Fibroblast of lung (primary cell): Measurements from ENCODE around the gene ANXA4. TPM values are rescaled to one million over a fixed set of nuclear protein-coding genes. Genes with fewer than 3 reads are reported as not detected.

Experiments
- DNase-seq, 2 donors: peaks; one replicate each; pipeline versions ENCODE4 v3.0.0 to v3.0.0-alpha.2; 2010; ENCODE audit warnings: low read depth in 2 of 2
- H2AFZ ChIP-seq: 2 replicates; pipeline ENCODE4 v1.5.1; 2012; ENCODE audit warnings: low read length, control low read depth, inconsistent platforms
- H3K27ac ChIP-seq: 2 replicates; pipeline ENCODE4 v1.5.1; 2011; ENCODE audit warnings: low read length, control low read depth; ENCODE audit not compliant: insufficient read depth
- H3K27me3 ChIP-seq: 2 replicates; pipeline ENCODE4 v1.5.1; 2011; ENCODE audit warnings: mild to moderate bottlenecking, low read length; ENCODE audit not compliant: control insufficient read depth, insufficient read depth
- H3K36me3 ChIP-seq: 2 replicates; pipeline ENCODE4 v1.5.1; 2011; ENCODE audit warnings: low read length; ENCODE audit not compliant: control insufficient read depth, insufficient read depth
- H3K4me1 ChIP-seq: 2 replicates; pipeline ENCODE4 v1.5.1; 2011; ENCODE audit warnings: low read length; ENCODE audit not compliant: control insufficient read depth, insufficient read depth; ENCODE audit errors: extremely low read depth
- H3K4me2 ChIP-seq: 2 replicates; pipeline ENCODE4 v1.5.1; 2011; ENCODE audit warnings: low read length, control low read depth; ENCODE audit not compliant: insufficient read depth; ENCODE audit errors: extremely low read depth
- H3K4me3 ChIP-seq, 4 experiments: fragments of 200-600 bp in 1 of 4; sonication (generic) in 1 of 4; replicated peaks in 1 of 4; 2 replicates each; pipeline ENCODE4 v1.5.1; 2011 to 2016; ENCODE audit warnings: low read length in 4 of 4, low read depth in 3 of 4, mild to moderate bottlenecking in 3 of 4, control low read depth in 2 of 4, inconsistent platforms in 1 of 4, mixed read lengths in 1 of 4; ENCODE audit not compliant: insufficient read depth in 1 of 4; ENCODE audit errors: control extremely low read depth in 1 of 4
- H3K79me2 ChIP-seq: 2 replicates; pipeline ENCODE4 v1.5.1; 2012; ENCODE audit warnings: mild to moderate bottlenecking, low read length, inconsistent platforms; ENCODE audit not compliant: control insufficient read depth, insufficient read depth
- H3K9ac ChIP-seq: 2 replicates; pipeline ENCODE4 v1.5.1; 2011; ENCODE audit warnings: mild to moderate bottlenecking, low read length, control low read depth; ENCODE audit not compliant: insufficient read depth
- H3K9me3 ChIP-seq: 2 replicates; pipeline ENCODE4 v1.5.1; 2012; ENCODE audit warnings: low read depth, low read length; ENCODE audit not compliant: control insufficient read depth, insufficient read depth
- H4K20me1 ChIP-seq: 2 replicates; pipeline ENCODE4 v1.5.1; 2011; ENCODE audit warnings: low read length; ENCODE audit not compliant: control insufficient read depth, insufficient read depth; ENCODE audit errors: extremely low read depth
- CTCF ChIP-seq, 2 donors: IDR thresholded peaks in 1 of 2; conservative IDR thresholded peaks in 1 of 2; 1 replicate in 1 of 2; 2 replicates in 1 of 2; pipeline ENCODE4 v1.5.1; 2011 to 2012; ENCODE audit warnings: low read length in 2 of 2, control low read depth in 1 of 2, inconsistent platforms in 1 of 2, low read depth in 1 of 2, mild to moderate bottlenecking in 1 of 2
- EZH2 ChIP-seq: IDR thresholded peaks from 2 replicates; pipeline ENCODE4 v1.5.1; 2012; ENCODE audit warnings: low read length, control low read depth, mild to moderate bottlenecking; ENCODE audit errors: missing control alignments
- polyA plus RNA-seq, 2 donors: library from polyadenylated mRNA; depleted of rRNA in 1 of 2; stranded (reverse) in 1 of 2; unstranded in 1 of 2; fragments of >200 nt; gene quantifications; 2 replicates each; pipeline ENCODE4 v1.2.1, GENCODE V29; 2011 to 2012; ENCODE audit warnings: missing spikeins in 1 of 2
- total RNA-seq: library from RNA; depleted of rRNA; stranded (reverse); fragments of >200 nt; gene quantifications from 2 replicates; pipeline ENCODE4 v1.2.1, GENCODE V29; 2014

The ANXA4 gene
- total and polyA plus RNA-seq, 2 donors (not counting 1 experiment from before 2014, with no cell fraction given), result 98.4 to 114 TPM

DNA sequence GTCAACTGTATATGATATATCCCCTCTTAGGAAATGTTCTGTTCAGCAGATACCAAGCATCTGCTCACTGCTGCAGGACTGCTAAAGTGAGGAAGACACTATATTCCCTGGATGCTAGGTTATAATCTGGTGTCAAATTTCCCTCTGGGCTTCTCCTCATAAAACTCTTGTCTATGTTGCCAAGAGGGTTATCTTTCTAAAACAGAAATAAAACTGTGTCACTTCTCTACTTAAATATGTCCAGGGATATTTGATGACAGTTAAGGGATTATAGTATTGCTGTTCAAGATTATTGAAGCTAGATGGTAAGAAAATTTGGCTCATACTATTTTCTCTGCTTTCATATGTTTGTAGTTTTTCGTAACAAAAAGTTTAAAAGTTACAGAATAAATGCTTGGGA, 121.4 kb downstream of the ANXA4 start:
- no peak for DNase-seq
- TF ChIP-seq CTCF (conservative IDR thresholded peaks at IDR 0.05 in 1 of 2, IDR thresholded peaks at IDR 0.05 in 1 of 2; ENCODE audit: low read depth in 1 of 2, low read length in 2 of 2) (no peak), EZH2 (no peak)
- no peaks in the 10 kb centered on the region for H3K79me2 ChIP-seq
- no peaks in the 10 kb centered on the region for H3K9me3 ChIP-seq
- H3K9ac ChIP-seq, result no peak overlapping the region
- H3K36me3 ChIP-seq, result no peaks in the 10 kb centered on the region
- H3K4me2 ChIP-seq, result no peak overlapping the region
- no peak overlapping the region for H3K27ac ChIP-seq
- H3K4me3 ChIP-seq, result no peak overlapping the region
- H4K20me1 ChIP-seq, result no peaks in the 10 kb centered on the region
- no peak overlapping the region for H2AFZ ChIP-seq
- no peaks in the 10 kb centered on the region for H3K27me3 ChIP-seq
- no peaks in the 10 kb centered on the region for H3K4me1 ChIP-seq

Other genes with a start within 250 kb of the ANXA4 start
- gene AAK1, start 98.4 kb upstream of the ANXA4 start, total RNA-seq, result 21.1 and 45.7 TPM in 2 replicates
- gene AAK1, start 98.4 kb upstream of the ANXA4 start, polyA plus RNA-seq, result 43.5 and 49.1 TPM in 2 replicates
- 7.7 and 9.1 TPM in 2 replicates for gene GMCL1, start 87.5 kb downstream of the ANXA4 start, total RNA-seq
- gene GMCL1, start 87.5 kb downstream of the ANXA4 start, polyA plus RNA-seq, result 7.6 and 12.4 TPM in 2 replicates
- gene SNRNP27, start 151.8 kb downstream of the ANXA4 start, total RNA-seq, result 33.9 and 38.8 TPM in 2 replicates
- gene SNRNP27, start 151.8 kb downstream of the ANXA4 start, polyA plus RNA-seq, result 62.9 and 64.8 TPM in 2 replicates
- gene MXD1, start 173.0 kb downstream of the ANXA4 start, total RNA-seq, result 7.7 and 8.4 TPM in 2 replicates
- 4.8 and 5.4 TPM in 2 replicates for gene MXD1, start 173.0 kb downstream of the ANXA4 start, polyA plus RNA-seq
- 0.26 and 0.33 TPM in 2 replicates for gene ASPRV1, start 219.5 kb downstream of the ANXA4 start, total RNA-seq
- 0.08 and 0.10 TPM in 2 replicates for gene ASPRV1, start 219.5 kb downstream of the ANXA4 start, polyA plus RNA-seq